LNCAP (cell line): ENCODE measurements around the gene EIF2B5.

Experiments used
- CTCF ChIP-seq: fragments of 450-650 bp; IDR thresholded peaks from 2 replicates; pipeline ENCODE4 v1.5.1; 2017; ENCODE audit warnings: mild to moderate bottlenecking

The EIF2B5 gene

DNA sequence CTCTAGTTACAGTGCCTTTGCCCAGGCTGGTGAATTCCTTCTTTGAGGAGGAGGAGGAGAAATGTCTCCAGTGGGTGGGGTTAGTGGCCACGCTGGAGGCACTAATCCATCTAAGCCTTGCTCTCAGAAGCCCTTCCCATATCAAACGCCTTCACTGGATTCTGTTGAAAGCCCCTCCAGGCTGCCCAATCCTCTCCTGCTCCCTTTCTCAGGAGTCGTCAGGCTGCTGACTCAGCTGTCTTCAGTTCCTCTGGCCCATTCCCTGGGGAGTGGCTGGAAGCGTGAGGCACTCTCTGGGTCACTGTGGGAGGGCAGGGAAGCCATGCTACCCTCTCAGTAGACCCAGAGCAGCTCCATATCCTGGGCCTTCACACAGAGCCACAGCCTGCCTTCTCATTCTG, 42.2 kb downstream of the EIF2B5 start:
- TF ChIP-seq CTCF = no peak

- no peak for TF ChIP-seq CTCF
These were observed 42.7 kb downstream of the EIF2B5 start for GRCh38 chr3:184177767-184178306.

GRCh38 chr3:184178521-184179138, 43.5 kb downstream of the EIF2B5 start:
- no peak for TF ChIP-seq CTCF

- TF ChIP-seq CTCF = no peak
These were observed 45.0 kb downstream of the EIF2B5 start for GRCh38 chr3:184180165-184180564.

- no peak for TF ChIP-seq CTCF
These were observed 46.4 kb downstream of the EIF2B5 start for GRCh38 chr3:184181596-184181995.

DNA sequence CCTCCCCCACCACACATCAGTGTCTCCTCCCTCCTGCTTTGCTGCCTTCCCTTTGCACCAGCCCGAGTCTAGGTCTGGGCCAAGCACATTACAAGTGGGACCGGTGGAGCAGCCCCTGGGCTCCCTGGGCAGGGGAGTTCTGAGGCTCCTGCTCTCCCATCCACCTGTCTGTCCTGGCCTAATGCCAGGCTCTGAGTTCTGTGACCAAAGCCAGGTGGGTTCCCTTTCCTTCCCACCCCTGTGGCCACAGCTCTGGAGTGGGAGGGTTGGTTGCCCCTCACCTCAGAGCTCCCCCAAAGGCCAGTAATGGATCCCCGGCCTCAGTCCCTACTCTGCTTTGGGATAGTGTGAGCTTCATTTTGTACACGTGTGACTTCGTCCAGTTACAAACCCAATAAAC, 48.5 kb downstream of the EIF2B5 start:
- TF ChIP-seq CTCF = no peak

GRCh38 chr3:184184546-184185230, 49.5 kb downstream of the EIF2B5 start:
- TF ChIP-seq CTCF = no peak
